Measurements from ENCODE around the gene MPO. TPM values are rescaled to one million over a fixed set of nuclear protein-coding genes. Genes with fewer than 3 reads are reported as not detected.

MPO gene
- total and polyA plus RNA-seq, 2 of the 4 experiments (the other 2 are of a cell fraction), result not detected

GRCh38 chr17:58273453-58274104, 7.2 kb downstream of the MPO start:
- DNase-seq, result no peak
- Histone ChIP-seq H3K36me3 (ENCODE audit: control insufficient read depth, insufficient read depth, low read length) (no peaks in the 10 kb centered on the region), H3K9ac (ENCODE audit: low read depth, low read length) (no peak overlapping the region), H2AFZ (replicated peaks; ENCODE audit: low read length, poor library complexity) (peak overlapping the region; percentile 67), H3K9me1 (ENCODE audit: insufficient read depth, low read length) (no peaks in the 10 kb centered on the region), H3K4ac (ENCODE audit: low read depth, low read length) (no peak overlapping the region), H2BK120ac (ENCODE audit: low read depth, low read length) (no peak overlapping the region), H4K20me1 (ENCODE audit: insufficient read depth, low read length) (no peaks in the 10 kb centered on the region), H4K91ac (ENCODE audit: insufficient read depth, low read depth, low read length) (no peak overlapping the region), H3K4me3 (ENCODE audit: insufficient read depth, low read depth, low read length) (no peak overlapping the region), H3K4me1 (ENCODE audit: control insufficient read depth, insufficient read depth, low read length) (no peaks in the 10 kb centered on the region), H3K18ac (ENCODE audit: low read depth, low read length) (no peak overlapping the region), H4K5ac (ENCODE audit: low read depth, low read length) (no peak overlapping the region), H3K79me1 (ENCODE audit: low read depth in 1 of 2, low read length in 2 of 2) (no peaks in the 10 kb centered on the region), H3K23ac (ENCODE audit: low read depth, low read length) (no peak overlapping the region), H3K9me3 (ENCODE audit: control insufficient read depth, insufficient read depth, low read length) (no peaks in the 10 kb centered on the region), H2BK5ac (ENCODE audit: low read depth, low read length, poor library complexity, severe bottlenecking) (no peak overlapping the region), H2BK15ac (ENCODE audit: low read depth, low read length) (no peak overlapping the region), H2BK20ac (ENCODE audit: low read depth, low read length) (no peak overlapping the region), H3K27ac (ENCODE audit: insufficient read depth, low read length) (no peak overlapping the region), H3K56ac (ENCODE audit: extremely low read depth, insufficient read depth, low read length) (no peak overlapping the region), H4K8ac (ENCODE audit: low read depth in 2 of 2, low read length in 2 of 2) (no peak overlapping the region), H3K14ac (replicated peaks; ENCODE audit: low read depth, low read length) (no peak overlapping the region), H2AK9ac (replicated peaks; ENCODE audit: low read depth, low read length, poor library complexity) (no peak overlapping the region), H3K4me2 (ENCODE audit: low read depth, low read length) (no peak overlapping the region), H3K27me3 (ENCODE audit: control insufficient read depth, insufficient read depth, low read length) (peaks cover 2% of the 10 kb centered on the region), H2AK5ac (ENCODE audit: low read depth, low read length) (no peak overlapping the region)
- dilution Hi-C loops (cut with HindIII; ENCODE audit: low sequenced_read_pairs, unreplicated experiment) (no loop called here), intact Hi-C loops (cut with micrococcal nuclease) (no loop called here), in situ Hi-C loops (cut with MboI; ENCODE audit: low sequenced_read_pairs) (no loop called here)
- TF ChIP-seq RFX5 (IDR thresholded peaks at IDR 0.05; ENCODE audit: low read depth, low read length) (no peak), MXI1 (IDR thresholded peaks at IDR 0.05; ENCODE audit: borderline replicate concordance, low read depth, low read length) (no peak), CEBPB (IDR thresholded peaks at IDR 0.05; ENCODE audit: low read depth, low read length) (no peak), FOS (IDR thresholded peaks at IDR 0.05; ENCODE audit: low read depth, low read length) (no peak)
- no TSS peak for BruUV-seq (replicated peaks)
- CTCF ChIA-PET, result no interaction called here
- no CpG with 5 or more reads among the region's 15 CpGs for WGBS, 2 experiments (ENCODE audit: extremely low coverage in 2 of 2, insufficient read length in 1 of 2)
- POLR2A ChIA-PET (ENCODE audit: unreplicated experiment), result no interaction called here
- ATAC-seq (ENCODE audit: low read depth), result no peak
